GM19372 (cell line): ENCODE results near the gene PIKFYVE.
"Not testable (repeated sequence)": the region's sequence is repeated elsewhere in the genome, so short reads cannot be mapped to it uniquely, and the experiment has no call there.

Source experiments
- ATAC-seq: cut with Tn5 transposase; IDR thresholded peaks from one replicate; pipeline ENCODE4 v1.9.1; 2021; ENCODE audit warnings: mild to moderate bottlenecking, low read depth, moderate library complexity; ENCODE audit not compliant: unreplicated experiment

The PIKFYVE gene

DNA sequence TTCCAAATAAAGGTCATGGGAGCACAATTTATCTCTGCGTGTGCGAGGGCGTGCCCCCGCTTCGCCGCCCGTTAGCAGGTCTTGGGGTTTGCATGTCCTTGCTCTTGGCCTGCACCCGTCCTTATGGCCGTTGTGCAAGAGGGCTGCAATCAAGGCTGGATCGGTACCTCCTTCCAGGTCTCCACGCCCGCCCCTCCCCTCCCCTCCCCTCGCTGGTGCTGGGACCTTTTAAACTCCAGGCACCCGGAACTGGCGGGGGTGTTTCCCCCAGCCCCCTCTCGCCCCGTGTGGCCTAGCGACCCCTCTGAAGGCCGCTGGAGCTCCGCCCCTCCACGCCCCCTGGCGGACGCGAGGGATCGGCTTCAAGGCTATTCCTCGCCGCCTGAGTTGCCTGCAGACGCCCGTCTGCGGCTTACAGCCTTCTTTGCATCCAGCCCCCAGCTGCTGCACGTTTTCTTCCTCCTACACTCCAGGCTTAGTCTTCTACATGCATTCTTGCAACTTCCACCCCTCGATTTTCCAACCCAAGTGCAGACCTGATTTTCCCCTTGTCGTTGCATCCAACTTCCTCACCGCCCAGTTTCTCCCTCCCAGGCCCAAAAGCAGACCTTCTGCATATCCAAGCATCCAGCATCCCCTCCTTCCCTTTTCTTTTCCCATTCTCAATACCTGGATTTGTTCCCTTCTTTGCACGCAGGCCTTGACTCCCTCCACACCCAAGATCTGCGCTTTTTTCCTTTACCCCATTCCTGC is 11.8 kb upstream of the PIKFYVE start:
- ATAC-seq: peak; percentile 63

DNA sequence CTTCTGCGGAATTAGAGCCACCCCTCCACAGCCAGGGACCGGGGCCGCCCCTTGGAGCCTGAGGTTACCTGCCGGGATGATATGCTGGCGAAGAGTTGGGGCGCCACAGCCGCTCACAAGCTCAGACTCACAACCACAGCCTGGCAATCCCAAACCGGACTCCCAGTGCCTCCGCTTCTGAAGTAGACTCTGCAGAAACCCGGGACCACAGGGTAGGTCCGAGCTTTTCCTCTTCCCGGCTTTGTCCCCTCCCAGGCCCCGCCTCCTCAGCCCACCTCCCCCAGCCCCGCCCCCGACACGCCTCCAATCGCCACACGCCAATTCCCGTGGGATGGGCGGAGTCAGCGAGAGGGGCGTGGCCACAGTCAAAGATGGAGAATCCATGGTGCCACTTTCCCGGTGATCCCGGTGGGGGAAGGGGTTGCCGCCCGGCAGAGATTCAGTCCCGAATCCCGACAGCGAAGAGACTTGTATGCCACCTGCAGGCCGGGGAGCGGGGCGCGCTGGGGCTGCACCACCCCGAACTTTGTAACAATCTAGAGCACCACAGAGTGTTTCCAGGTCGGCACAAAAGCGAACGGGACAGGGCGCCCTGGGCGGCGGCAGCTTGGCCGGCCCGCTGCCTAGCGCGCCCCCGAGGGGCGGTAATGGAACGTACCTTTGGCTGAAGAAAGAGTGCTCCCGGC is 11.0 kb upstream of the PIKFYVE start, which contains the start of gene IDH1:
IDH1 (minus strand) TSS at position 201 of the 686 bp plus-strand sequence. CDS start 3,520 bp downstream, outside the sequence.
- ATAC-seq: peak; percentile 74

DNA sequence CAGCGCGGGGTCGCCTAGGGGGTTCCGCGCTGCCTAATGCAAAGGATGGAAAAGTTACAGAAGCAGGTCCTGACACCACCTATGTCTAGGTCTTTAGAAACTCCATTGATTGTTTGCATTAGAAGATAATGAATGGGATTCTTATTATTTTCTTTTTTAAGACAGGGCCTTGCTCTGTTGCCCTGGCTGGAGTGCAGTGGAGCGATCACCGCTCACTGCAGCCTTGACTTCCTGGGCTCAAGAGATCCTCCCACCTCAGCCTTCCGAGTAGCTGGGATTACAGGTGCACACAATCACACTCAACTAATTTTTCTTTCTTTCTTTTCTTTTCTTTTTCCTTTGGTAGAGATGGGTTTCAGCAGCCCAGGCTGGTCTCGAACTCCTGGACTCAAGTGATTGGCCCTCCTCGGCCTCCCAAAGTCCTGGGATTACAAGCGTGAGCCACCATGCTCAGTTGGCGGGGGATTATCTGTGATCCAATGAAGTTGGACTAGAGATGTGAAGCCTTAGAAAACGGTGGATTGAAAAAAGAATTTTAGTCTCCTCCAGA is 10.4 kb upstream of the PIKFYVE start:
- peak; percentile 17 for ATAC-seq

DNA sequence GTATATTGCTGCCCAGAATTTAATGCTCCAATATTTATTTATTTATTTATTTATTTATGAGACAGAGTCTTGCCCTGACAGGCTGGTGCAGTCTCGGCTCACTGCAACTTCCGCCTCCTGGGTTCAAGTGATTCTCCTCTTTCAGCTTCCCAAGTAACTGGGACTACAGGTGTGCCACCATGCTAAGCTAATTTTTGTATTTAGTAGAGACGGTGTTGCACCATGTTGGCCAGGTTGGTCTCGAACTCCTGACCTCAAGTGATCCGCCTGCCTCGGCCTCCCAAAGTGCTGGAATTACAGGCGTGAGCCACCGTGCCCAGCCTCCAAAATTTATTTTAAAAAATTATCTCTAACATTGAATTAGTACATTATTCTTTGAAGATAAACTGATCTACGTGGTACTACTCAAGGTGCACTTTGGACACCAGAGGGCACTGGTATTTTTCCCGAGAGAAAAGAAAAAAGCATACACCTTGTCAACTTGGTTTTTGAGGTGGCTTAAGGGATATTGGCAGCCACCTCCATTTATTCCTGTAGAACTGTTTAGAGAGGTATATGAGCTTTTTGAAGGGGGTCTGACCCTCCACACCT is 9.8 kb upstream of the PIKFYVE start:
- no peak for ATAC-seq

DNA sequence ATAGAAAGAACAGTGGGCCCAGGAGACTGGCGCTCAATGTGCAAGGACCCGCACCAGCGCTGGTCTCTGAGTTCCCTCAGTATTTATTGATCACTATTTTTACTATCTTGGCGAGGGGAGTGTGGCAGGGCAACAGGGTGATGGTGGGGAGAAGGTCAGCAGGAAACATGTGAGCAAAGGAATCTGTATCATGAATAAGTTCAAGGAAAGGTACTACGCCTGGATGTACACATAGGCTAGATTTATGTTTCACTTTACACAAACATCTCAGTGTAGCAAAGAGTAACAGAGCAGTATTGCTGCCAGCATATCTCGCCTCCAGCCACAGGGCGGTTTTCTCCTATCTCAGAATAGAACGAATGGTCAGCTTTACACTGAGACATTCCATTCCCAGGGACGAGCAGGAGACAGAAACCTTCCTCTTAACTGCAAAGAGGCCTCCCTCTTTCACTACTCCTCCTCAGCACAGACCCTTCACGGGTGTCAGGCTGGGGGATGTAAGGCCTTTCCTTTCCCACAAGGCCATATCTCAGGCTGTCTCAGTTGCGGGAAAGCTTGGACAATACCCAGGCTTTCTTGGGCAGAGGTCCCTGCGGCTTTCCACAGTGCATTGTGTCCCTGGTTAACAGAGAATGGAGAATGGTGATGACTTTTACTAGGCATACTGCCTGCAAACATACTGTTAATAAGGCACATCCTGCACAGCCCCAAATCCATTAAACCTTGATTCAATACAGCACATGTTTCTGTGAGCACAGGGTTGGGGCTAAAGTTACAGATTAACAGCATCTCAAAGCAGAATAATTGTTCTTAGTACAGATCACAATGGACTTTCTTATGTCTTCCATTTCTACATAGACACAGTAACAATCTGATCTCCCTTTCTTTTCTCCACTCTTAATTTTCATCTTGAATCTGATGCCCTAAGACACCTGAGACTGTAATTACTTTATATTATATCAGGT is 8.9 kb upstream of the PIKFYVE start:
- not testable (repeated sequence) for ATAC-seq

DNA sequence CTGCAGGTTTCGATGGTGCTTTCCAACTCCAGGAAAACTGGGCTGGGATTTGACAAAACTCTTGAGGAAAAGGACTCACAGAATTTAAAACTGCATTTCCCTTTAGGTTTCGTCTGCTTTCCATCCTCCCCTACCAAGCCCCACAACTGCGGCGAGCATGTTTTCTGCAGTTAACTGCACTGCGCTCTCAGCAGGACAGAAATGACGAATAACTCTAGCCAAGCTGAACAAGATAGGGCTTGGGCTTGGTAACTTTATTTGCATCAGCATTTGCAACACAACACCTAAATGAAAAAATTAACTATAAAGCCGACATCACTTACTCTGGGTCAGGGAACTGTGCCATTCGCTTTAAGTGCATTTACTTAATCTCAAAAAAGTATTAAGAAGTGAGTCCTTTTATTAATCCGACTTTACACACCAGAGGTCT is 669 bp upstream of the PIKFYVE start:
- ATAC-seq: peak; percentile 32

DNA sequence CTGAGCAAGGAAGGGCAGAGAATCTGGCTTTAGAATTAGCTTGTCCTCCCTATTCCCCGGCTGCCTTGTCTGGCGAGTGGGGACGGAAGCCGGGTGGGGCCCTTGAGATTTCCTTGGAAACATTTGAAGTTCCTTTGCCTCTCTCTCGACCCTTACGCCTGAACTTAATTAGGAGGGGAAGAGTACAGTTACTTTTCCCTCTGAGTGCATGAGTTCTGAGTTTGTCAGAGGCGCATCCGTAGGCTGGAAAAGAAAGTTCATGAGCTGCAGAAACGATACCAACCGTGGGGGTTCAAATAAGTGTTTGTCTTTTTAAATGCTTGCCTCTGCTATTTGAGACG is 468 bp downstream of the PIKFYVE start:
- peak; percentile 11 for ATAC-seq

DNA sequence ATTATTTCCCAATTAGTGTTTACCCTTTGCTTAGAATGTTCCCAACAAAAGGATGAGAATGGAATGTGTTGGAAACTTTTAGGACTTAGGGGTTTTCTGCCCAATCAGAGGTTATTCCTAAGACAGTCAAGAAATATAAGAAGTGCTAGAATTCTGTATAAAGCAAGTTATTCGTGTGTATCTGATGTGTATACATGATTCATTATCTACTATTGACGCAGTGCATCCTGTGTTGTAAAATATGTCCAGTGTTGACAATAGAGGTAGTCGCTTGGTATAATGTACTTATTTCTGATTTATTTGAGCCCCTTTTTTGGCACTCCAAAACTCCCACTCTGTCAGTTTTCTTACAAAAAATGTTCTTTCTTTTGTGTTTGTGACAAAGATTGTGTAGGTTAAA is 881 bp downstream of the PIKFYVE start:
- ATAC-seq: no peak

DNA sequence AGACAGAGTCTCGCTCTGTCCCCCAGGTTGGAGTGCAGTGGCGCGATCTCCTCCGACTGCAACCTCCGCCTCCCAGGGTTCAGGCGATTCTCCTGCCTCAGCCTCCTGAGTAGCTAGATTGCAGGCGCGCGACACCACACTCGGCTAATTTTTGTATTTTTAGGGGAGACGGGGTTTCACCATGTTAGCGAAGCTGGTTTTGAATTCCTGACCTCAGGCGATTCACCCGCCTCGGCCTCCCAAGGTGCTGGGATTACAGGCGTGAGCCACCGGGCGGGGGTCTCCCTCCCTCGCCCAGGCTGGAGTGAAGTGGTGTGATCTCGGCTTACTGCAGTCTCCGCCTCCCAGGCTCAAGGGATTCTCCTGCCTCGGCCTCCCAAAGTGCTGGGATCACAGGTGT is 1.5 kb downstream of the PIKFYVE start:
- not testable (repeated sequence) for ATAC-seq

DNA sequence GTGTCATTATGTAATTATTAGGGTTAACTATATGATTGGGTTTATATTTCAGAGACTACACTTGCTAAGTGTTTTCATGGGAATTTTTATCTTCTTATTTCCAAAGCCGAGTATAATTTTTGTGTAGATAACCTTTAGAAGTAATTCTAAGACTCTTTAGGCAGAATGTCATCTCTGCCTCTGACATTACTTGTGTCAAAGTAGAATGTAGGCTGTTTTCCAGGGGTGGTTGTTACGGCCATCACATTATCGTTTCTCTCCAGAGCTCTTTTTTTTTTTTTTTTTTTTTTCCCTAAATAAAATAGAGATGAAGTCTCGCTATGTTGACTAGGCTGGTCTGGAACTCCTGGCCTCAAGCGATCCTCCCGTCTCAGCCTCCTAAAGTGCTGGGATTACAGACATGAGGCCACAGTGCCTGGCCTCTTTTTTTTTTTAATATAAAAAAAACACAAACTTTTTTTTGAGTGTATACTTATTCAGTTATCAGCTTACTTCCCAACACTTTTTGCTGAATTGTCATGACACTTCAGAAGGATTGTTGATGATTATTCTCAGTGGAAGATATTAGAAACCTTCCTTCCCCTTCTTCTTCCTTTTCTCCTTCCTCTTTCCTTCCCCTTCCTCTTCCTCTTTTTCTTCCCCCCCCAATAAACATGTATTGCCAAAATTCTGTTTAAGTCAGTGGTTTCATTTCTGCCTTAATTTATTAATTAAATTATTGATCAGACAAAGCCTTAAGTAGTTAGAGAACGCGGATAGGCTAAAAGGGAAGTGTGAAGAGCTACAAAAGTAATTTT is 2.3 kb downstream of the PIKFYVE start:
- no peak for ATAC-seq

DNA sequence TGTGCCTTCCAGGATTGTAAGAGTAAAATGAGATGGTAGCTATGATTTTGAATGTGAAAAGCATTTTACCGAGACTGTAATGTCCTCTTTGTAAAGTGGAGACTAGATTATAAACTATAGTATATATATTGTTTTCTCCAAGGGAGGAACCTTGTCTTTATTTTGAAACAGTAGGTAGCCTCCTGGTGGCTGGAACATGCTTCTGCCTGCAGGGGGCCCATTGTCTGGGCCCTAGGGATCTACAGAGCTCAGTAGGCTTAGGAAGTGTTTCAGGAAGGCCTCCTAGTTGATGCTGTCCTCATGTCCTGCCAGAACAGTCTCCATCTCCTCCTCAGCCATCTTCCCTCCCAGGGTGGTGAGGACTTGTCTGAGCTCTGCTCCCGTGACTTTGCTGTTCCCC is 3.0 kb downstream of the PIKFYVE start:
- no peak for ATAC-seq

DNA sequence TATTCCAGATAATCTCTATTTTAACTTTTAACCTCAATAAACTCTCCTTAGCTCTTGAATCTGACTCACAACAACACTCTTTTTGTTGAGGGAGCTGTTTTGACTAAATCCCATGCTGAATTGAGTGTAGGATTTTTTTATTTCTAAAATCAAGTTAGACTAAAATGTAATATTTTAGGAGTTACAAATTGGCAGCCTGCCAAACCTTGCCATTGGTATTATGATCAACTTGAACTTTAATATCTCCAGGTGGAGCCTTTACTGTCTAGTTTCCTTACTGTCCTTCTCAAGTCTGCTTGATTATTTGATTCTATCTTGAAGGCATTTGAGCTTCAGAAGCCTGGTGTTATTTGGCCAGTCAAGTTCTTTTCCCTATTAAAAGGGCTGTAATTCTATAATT is 8.7 kb downstream of the PIKFYVE start:
- no peak for ATAC-seq

DNA sequence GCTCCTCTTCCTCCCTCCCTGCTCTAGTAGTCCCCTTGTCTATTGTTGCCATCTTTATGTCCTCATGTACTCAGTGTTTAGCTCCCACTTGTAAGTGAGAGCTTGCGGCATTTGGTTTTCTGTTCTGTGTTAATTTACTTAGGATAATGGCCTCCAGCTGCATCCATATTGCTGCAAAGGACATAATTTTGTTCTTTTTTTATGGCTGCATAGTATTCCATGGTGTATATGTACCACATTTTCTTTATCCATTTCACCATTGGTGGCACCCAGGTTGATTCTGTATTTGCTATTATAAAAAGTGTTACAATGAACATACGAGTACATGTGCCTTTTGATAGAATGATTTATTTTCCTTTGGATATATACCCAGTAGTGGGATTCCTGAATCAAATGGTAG is 12.5 kb downstream of the PIKFYVE start:
- ATAC-seq: no peak

DNA sequence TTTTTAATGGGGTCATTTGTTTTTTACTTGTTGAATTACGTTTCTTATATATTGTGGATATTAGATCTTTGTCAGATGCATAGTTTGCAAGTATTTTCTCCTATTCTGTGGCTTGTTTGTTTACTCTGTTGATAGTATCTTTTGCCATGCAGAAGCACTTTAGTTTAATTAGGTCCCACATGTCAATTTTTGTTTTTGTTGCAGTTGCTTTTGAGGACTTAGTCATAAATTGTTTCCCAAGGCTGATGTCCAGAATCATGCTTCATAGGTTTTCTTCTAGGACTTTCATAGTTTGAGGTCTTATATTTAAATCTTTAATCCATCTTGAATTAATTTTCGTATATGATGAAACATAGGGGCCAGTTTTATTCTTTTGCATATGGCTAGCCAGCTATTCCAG is 13.2 kb downstream of the PIKFYVE start:
- no peak for ATAC-seq

DNA sequence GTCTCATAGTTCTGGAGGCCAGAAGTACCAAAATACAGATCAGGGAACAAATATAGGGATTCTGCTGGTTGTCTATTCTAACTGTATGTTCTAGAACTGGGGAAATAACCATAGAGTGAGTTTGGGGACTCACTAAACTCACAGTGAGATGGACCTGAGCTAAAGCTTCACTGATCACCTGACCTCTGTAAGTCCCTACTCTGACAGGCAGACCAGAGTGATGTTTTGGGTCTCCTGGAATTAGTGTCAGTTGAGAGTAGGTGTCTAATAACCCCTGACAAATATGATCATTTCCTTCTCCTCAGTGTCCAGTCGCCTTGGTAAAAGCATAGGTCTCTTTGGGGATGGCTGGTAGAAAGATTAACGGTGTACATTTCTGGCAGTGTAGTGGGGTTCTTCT is 14.2 kb downstream of the PIKFYVE start:
- ATAC-seq: no peak

DNA sequence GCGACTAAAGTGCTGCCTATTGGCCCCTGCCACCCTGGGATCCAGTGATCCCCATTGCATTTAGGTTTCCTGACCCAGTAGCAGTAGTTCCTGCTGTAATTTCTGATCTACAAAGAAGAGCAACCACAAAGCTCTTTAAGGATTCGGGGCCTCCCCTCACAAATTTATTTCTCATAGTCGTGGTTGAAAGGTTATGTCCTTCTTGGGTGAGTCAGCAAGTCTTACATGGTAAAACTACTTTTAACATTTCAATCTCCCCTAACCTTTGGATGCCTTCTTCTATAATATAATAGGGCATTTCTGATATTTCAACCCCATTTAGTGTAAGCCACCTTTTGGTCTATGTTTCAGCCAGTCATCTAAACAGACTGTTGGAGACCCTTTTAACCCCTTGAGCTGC is 14.9 kb downstream of the PIKFYVE start:
- ATAC-seq: no peak

DNA sequence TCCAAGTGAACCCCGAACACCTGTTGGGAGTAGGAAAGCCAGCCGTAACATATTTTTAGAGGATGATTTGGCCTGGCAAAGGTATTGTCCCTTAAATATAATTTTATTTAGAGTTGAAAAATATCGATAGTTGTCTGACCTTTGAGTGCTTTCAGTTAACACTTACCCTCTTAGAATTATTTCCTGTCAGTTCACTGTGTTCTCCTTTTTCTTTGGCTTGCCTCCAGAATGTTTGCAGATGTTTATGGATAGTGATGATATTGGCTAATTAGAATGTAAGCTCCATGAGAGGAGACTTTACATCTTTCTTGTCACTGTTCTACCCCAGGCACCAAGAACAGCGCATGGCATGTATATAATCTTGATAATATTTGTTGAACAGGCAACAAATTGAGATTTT is 19.8 kb downstream of the PIKFYVE start:
- no peak for ATAC-seq

DNA sequence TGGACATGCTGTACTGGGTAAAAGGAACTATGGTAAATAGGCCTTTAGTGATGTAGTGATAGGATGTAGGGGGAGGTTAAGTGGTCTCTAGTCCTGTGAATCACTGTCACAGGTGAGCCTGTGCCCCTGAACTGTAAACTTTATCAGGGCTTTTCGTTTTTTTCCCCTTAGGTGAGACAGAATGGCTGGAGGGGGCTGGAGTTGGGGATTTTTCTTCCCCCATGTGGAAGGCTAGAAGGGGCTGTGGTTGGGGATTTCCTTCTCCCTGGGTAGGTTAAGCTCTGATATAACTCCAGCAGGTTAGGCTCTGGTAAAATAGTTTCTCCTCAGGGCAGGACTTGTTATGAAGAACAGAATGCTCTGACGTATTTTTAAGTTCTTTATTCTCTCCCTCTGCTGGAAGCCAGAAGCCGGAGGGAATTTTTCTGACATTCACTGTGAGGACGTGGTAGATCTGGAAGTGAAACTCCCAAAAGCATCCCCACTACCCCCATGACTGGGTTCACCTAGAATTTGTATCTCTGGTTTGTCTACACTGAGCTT is 28.5 kb downstream of the PIKFYVE start:
- ATAC-seq: peak; percentile 48

DNA sequence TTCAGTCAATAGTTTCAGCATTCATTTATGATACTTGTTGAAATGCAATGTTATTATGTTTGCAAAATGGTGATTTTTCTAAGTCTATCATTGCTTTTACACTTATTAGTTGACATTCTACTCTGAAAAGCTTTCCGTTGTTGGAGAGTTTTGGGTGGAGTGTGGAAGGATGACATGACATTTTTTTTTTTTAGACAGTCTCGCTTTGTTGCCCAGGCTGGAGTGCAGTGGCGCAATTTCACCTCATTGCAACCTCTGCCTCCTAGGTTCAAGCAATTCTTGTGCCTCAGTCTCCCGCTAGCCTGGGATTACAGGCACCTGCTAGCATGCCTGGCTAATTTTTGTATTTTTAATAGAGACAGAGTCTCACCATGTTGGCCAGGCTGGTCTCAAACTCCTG is 29.8 kb downstream of the PIKFYVE start:
- ATAC-seq: no peak
